B cell (primary cell): ENCODE results near the gene NCOA5. TPM values are rescaled to one million over a fixed set of nuclear protein-coding genes. Genes with fewer than 3 reads are reported as not detected.

Experiments used
- ATAC-seq: fragments of 200-7000 bp; cut with Tn5 transposase; one replicate; pipeline ENCODE4 v1.10.0; 2021; ENCODE audit warnings: low read depth, mild to moderate bottlenecking, moderate number of reproducible peaks, moderate library complexity
- CTCF ChIA-PET: fragments of 350-600 bp; sonication (Branson Sonifier 250); formaldehyde crosslinking; loops from one replicate; lab custom pipeline; 2021; ENCODE audit warnings: antibody characterized with exemption, inconsistent platforms; lab: Charles Lee
- POLR2A ChIA-PET: fragments of 350-600 bp; sonication (Branson Sonifier 250); formaldehyde crosslinking; loops from one replicate; lab custom pipeline; 2021; ENCODE audit warnings: antibody characterized with exemption; lab: Charles Lee
- DNase-seq: peaks from one replicate; pipeline ENCODE4 v3.0.0; 2013
- H2AFZ ChIP-seq: 2 replicates; pipeline ENCODE4 v1.6.1; 2012; ENCODE audit warnings: mild to moderate bottlenecking, low read depth, low read length; ENCODE audit not compliant: insufficient read depth, poor library complexity, severe bottlenecking
- H3K27ac ChIP-seq, 2 donors: 1 replicate in 1 of 2; 2 replicates in 1 of 2; pipeline ENCODE4 v1.5.1; 2012 to 2013; ENCODE audit warnings: low read length in 2 of 2, mild to moderate bottlenecking in 2 of 2, moderate library complexity in 1 of 2
- H3K27me3 ChIP-seq, 4 experiments: fragments of 200-600 bp in 1 of 4; sonication (generic) in 1 of 4; replicated peaks in 1 of 4; 1 replicate in 2 of 4; 2 replicates in 2 of 4; pipeline versions ENCODE4 v1.6.1 to v1.7.0; 2013 to 2016; ENCODE audit warnings: low read length in 3 of 4, mild to moderate bottlenecking in 2 of 4, mixed read lengths in 1 of 4, moderate library complexity in 1 of 4; ENCODE audit not compliant: insufficient read depth in 4 of 4, control insufficient read depth in 3 of 4; ENCODE audit errors: control extremely low read depth in 1 of 4
- H3K36me3 ChIP-seq, 2 experiments: replicated peaks in 1 of 2; 1 replicate in 1 of 2; 2 replicates in 1 of 2; pipeline versions ENCODE4 v1.6.1 to v1.7.1; 2013; ENCODE audit warnings: low read length in 1 of 2; ENCODE audit not compliant: insufficient read depth in 2 of 2, control insufficient read depth in 1 of 2; ENCODE audit errors: control extremely low read depth in 1 of 2, extremely low read depth in 1 of 2
- H3K4me1 ChIP-seq, 2 donors: fragments of 200-600 bp in 1 of 2; sonication (generic) in 1 of 2; 1 replicate in 1 of 2; 2 replicates in 1 of 2; pipeline versions ENCODE4 v1.5.1 to v1.6.1; 2013 to 2017; ENCODE audit warnings: low read length in 2 of 2; ENCODE audit not compliant: control insufficient read depth in 2 of 2, insufficient read depth in 2 of 2
- H3K4me2 ChIP-seq: replicated peaks from 2 replicates; pipeline ENCODE3; 2012; ENCODE audit warnings: mild to moderate bottlenecking, low read depth, low read length; ENCODE audit not compliant: poor library complexity, severe bottlenecking
- H3K4me3 ChIP-seq, 5 experiments: fragments of 200-600 bp in 1 of 5; sonication (generic) in 1 of 5; 1 replicate in 3 of 5; 2 replicates in 2 of 5; pipeline versions ENCODE4 v1.5.1 to v1.7.0; 2011 to 2016; ENCODE audit warnings: low read length in 4 of 5, mild to moderate bottlenecking in 4 of 5, low read depth in 2 of 5, control low read depth in 1 of 5, moderate library complexity in 1 of 5; ENCODE audit not compliant: insufficient read depth in 1 of 5; ENCODE audit errors: control extremely low read depth in 1 of 5, extremely low read depth in 1 of 5
- H3K79me2 ChIP-seq: fragments of 200-600 bp; sonication (generic); one replicate; pipeline ENCODE4 v1.6.0; 2016; ENCODE audit warnings: low read length; ENCODE audit not compliant: control insufficient read depth, insufficient read depth
- H3K9ac ChIP-seq: fragments of 200-600 bp; sonication (generic); 2 replicates; pipeline ENCODE4 v1.6.1; 2017; ENCODE audit warnings: mild to moderate bottlenecking, low read length, moderate library complexity
- H3K9me3 ChIP-seq, 3 donors: one replicate each; pipeline versions ENCODE4 v1.6.1 to v1.7.1; 2013; ENCODE audit warnings: low read length in 2 of 3; ENCODE audit not compliant: control insufficient read depth in 2 of 3, insufficient read depth in 1 of 3; ENCODE audit errors: control extremely low read depth in 1 of 3
- H4K20me1 ChIP-seq: 2 replicates; pipeline ENCODE4 v1.6.0; 2012; ENCODE audit warnings: mild to moderate bottlenecking, low read length; ENCODE audit not compliant: insufficient read depth, control insufficient read depth, poor library complexity, severe bottlenecking
- H3K27ac Mint-ChIP-seq: one replicate; pipeline ENCODE4 v1.8.0; 2021; ENCODE audit warnings: mixed read lengths
- H3K27me3 Mint-ChIP-seq: one replicate; pipeline ENCODE4 v1.8.0; 2021; ENCODE audit warnings: mixed read lengths
- H3K4me1 Mint-ChIP-seq: one replicate; pipeline ENCODE4 v1.8.0; 2021; ENCODE audit warnings: mixed read lengths
- H3K4me3 Mint-ChIP-seq: one replicate; pipeline ENCODE4 v1.8.0; 2021; ENCODE audit warnings: mixed read lengths
- H3K9me3 Mint-ChIP-seq: one replicate; pipeline ENCODE4 v1.8.0; 2022; ENCODE audit warnings: mixed read lengths; ENCODE audit not compliant: insufficient read depth
- EZH2 ChIP-seq: IDR thresholded peaks from 2 replicates; pipeline ENCODE4 v1.6.1; 2012; ENCODE audit warnings: borderline replicate concordance, low read depth, mild to moderate bottlenecking, moderate library complexity, low read length; ENCODE audit not compliant: insufficient read depth, poor library complexity, severe bottlenecking
- WGBS: methylation state at CpG from one replicate; pipeline ENCODE4 v1.1.5; 2013; ENCODE audit warnings: missing lambda C conversion rate; ENCODE audit not compliant: insufficient coverage; 5-methylcytosine and 5-hydroxymethylcytosine counted together
- intact Hi-C: fragments of 100-400 bp; cut with micrococcal nuclease; formaldehyde crosslinking; loops from one replicate; pipeline ENCODE4 v1.10.0; 2022
- polyA plus RNA-seq: library from polyadenylated mRNA; depleted of rRNA; stranded (reverse); fragments of >200 nt; gene quantifications from 2 replicates; pipeline ENCODE4 v1.2.3, GENCODE V29; 2012
- total RNA-seq, 2 donors: library from RNA; stranded (reverse); fragments of 120-200 nt in 1 of 2; gene quantifications; 1 replicate in 1 of 2; 2 replicates in 1 of 2; pipeline versions ENCODE4 v1.2.3 to v1.2.4, GENCODE V29; 2013 to 2022
- TF ChIP-seq, protein P1 (sequence below): fragments of 200-600 bp; IDR thresholded peaks from one replicate; pipeline ENCODE4 v1.8.0; 2022; ENCODE audit warnings: antibody characterized with exemption, mild to moderate bottlenecking

The NCOA5 gene
- total and polyA plus RNA-seq, 2 donors (not counting 1 experiment from before 2014, with no cell fraction given): 26.0 to 41.6 TPM

GRCh38 chr20:46062151-46062550 is 27.6 kb downstream of the NCOA5 start:
- Histone ChIP-seq H3K27me3 (peaks cover 0 to 30% (median 8%) of the 10 kb centered on the region in 4 experiments), H3K9me3 (peaks cover 0 to 19% (median 0%) of the 10 kb centered on the region in 3 donors), H3K4me2 (no peak overlapping the region), H3K4me1 (peaks cover 39 to 44% of the 10 kb centered on the region in 2 donors), H3K9ac (no peak overlapping the region), H2AFZ (no peak overlapping the region), H3K27ac (no peak overlapping the region), H3K4me3 (no peak overlapping the region), H4K20me1 (peaks cover 99% of the 10 kb centered on the region), H3K36me3 (peaks cover 3 to 64% of the 10 kb centered on the region in 2 experiments), H3K79me2 (no peaks in the 10 kb centered on the region)
- no peaks in the 10 kb centered on the region for H3K9me3 Mint-ChIP-seq
- no peak overlapping the region for H3K27ac Mint-ChIP-seq
- no peak for ATAC-seq
- no peak for DNase-seq
- ChIA-PET POLR2A (no interaction called here), CTCF (interaction anchor here (1.2 to 1.9 kb wide), 2 partner anchors 12 to 39 kb away, joined by 3 to 6 read pairs; no protein-coding TSS in a partner anchor)
- H3K27me3 Mint-ChIP-seq: peaks cover 13% of the 10 kb centered on the region
- TF ChIP-seq EZH2: no peak
- TF ChIP-seq, protein P1, sequence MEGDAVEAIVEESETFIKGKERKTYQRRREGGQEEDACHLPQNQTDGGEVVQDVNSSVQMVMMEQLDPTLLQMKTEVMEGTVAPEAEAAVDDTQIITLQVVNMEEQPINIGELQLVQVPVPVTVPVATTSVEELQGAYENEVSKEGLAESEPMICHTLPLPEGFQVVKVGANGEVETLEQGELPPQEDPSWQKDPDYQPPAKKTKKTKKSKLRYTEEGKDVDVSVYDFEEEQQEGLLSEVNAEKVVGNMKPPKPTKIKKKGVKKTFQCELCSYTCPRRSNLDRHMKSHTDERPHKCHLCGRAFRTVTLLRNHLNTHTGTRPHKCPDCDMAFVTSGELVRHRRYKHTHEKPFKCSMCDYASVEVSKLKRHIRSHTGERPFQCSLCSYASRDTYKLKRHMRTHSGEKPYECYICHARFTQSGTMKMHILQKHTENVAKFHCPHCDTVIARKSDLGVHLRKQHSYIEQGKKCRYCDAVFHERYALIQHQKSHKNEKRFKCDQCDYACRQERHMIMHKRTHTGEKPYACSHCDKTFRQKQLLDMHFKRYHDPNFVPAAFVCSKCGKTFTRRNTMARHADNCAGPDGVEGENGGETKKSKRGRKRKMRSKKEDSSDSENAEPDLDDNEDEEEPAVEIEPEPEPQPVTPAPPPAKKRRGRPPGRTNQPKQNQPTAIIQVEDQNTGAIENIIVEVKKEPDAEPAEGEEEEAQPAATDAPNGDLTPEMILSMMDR: no peak
- 94% methylated on average over 1 of the region's 4 CpGs for WGBS
- intact Hi-C loops: no loop called here
- H3K4me1 Mint-ChIP-seq: peaks cover 39% of the 10 kb centered on the region
- H3K4me3 Mint-ChIP-seq: no peak overlapping the region

DNA sequence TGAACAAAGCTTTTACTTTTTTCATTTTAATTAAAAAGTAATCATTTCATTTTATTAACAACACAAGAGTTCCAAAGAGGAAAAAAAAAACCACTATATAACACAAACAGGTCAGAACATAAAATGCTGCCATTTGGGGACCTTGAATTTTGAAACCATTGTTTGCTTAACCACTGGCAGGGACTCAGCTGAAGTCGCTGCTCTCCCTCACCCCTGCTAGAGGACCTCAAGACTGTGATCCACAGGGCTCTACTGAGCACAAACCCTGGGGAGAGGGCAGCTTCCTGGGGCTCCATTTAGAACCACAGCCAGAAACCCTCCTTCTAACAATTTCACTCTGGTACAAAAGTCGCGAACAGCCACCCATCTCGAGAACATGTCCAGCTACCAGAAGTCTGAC is 28.8 kb downstream of the NCOA5 start:
- H4K20me1 ChIP-seq: peaks cover 89% of the 10 kb centered on the region
- intact Hi-C loops: loop anchor here (1.0 kb wide), 1 partner anchor 345 kb away; the partner anchor contains the start of gene ELMO2
- 92% methylated on average over 4 of the region's 4 CpGs for WGBS
- H3K9ac ChIP-seq: peak overlapping the region; percentile 17
- TF ChIP-seq, protein P1: no peak
- no peak for TF ChIP-seq EZH2
- Mint-ChIP-seq H3K4me3 (peak overlapping the region; percentile 8), H3K9me3 (no peaks in the 10 kb centered on the region), H3K4me1 (peaks cover 41% of the 10 kb centered on the region), H3K27ac (no peak overlapping the region), H3K27me3 (peaks cover 22% of the 10 kb centered on the region)
- peaks cover 39 to 44% of the 10 kb centered on the region in 2 donors for H3K4me1 ChIP-seq
- ChIA-PET POLR2A (no interaction called here), CTCF (interaction anchor here (0.6 to 1.9 kb wide), 5 partner anchors 13 to 67 kb away, joined by 3 to 6 read pairs (median 3); no protein-coding TSS in a partner anchor)
- no peak overlapping the region for H3K27ac ChIP-seq
- no peaks in the 10 kb centered on the region for H3K79me2 ChIP-seq
- peaks cover under 1 to 52% of the 10 kb centered on the region in 2 experiments for H3K36me3 ChIP-seq
- no peak for ATAC-seq
- H3K9me3 ChIP-seq: peaks cover 0 to 26% (median 0%) of the 10 kb centered on the region in 3 donors
- peaks cover 0 to 40% (median 9%) of the 10 kb centered on the region in 4 experiments for H3K27me3 ChIP-seq
- DNase-seq: no peak
- no peak overlapping the region for H2AFZ ChIP-seq
- H3K4me2 ChIP-seq: peak overlapping the region; percentile 50
- no peak overlapping the region for H3K4me3 ChIP-seq
